ENCODE results near the gene PAX4. TPM values are rescaled to one million over a fixed set of nuclear protein-coding genes. Genes with fewer than 3 reads are reported as not detected.

Gene PAX4
- total RNA-seq, 1 donor from 2014 or later: 3.4 TPM

DNA sequence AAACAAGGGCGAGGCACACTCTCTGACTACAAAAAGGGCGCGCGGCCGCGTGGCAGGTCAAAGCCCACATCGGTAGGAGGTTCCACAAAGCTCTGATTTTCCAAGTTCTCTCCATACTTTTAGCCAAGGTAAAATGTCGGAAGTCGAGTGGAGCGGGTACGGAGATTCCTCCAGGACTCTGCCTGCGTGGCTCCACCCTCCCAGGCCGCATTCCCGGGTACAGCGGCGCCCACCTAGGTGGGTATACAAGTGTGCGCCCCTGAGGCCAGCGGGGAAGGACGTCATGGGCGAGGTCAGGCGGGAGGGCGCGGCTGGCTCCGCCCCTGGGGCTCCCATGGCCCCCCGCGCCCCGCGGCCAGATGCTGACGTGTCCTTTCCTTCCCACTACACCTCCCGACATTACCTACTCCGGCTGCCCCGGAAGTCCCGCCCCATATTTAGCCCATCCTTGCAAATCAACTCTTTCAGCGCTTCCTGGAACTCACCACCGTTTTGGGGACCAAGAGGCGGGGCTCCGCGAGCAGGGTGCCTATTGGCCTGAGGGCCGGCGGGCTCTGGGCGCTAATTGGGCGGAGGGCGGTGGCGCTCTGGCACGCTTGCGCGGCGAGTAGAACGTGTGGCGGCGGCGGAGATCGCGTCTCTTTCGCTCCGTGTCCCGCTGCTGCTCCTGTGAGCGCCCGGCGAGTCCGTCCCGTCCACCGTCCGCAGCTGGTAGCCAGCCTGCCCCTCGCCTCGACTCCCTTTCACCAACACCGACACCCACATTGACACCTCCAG, 33.8 kb upstream of the PAX4 start, which contains the start of gene SND1:
Gene SND1, plus strand, starts transcription at position 639 of the 777 bp plus-strand sequence. CDS start 180 bp downstream, outside the sequence.
- no peaks in the 10 kb centered on the region for H3K27me3 Mint-ChIP-seq
- peak within 1 kb of the TSS; percentile 96 for H3K4me3 Mint-ChIP-seq
- no peak within 1 kb of the TSS for H3K27ac Mint-ChIP-seq
- H3K36me3 Mint-ChIP-seq: no peaks in the 10 kb centered on the region
- peaks cover 26% of the 10 kb centered on the region for H3K4me1 Mint-ChIP-seq (ENCODE audit: unreplicated experiment)
- H3K9me3 Mint-ChIP-seq: no peaks in the 10 kb centered on the region
- peak; percentile 98 for DNase-seq (ENCODE audit: extremely low spot score, unreplicated experiment)
- TF ChIP-seq CTCF (conservative IDR thresholded peaks at IDR 0.05): peak; percentile 12

- Mint-ChIP-seq H3K27me3 (no peaks in the 10 kb centered on the region), H3K27ac (no peak overlapping the region), H3K36me3 (no peaks in the 10 kb centered on the region), H3K4me1 (ENCODE audit: unreplicated experiment) (peaks cover 26% of the 10 kb centered on the region), H3K9me3 (no peaks in the 10 kb centered on the region), H3K4me3 (peak overlapping the region; percentile 96)
- no peak for TF ChIP-seq CTCF (conservative IDR thresholded peaks at IDR 0.05)
- DNase-seq (ENCODE audit: extremely low spot score, unreplicated experiment): no peak
Measured at GRCh38 chr7:127650847-127651555, 33.1 kb upstream of the PAX4 start.

GRCh38 chr7:127648986-127649385, 31.0 kb upstream of the PAX4 start:
- no peak for TF ChIP-seq CTCF (conservative IDR thresholded peaks at IDR 0.05)
- no peaks in the 10 kb centered on the region for H3K9me3 Mint-ChIP-seq
- H3K4me3 Mint-ChIP-seq: no peak overlapping the region
- H3K36me3 Mint-ChIP-seq: no peaks in the 10 kb centered on the region
- peaks cover 8% of the 10 kb centered on the region for H3K4me1 Mint-ChIP-seq (ENCODE audit: unreplicated experiment)
- H3K27ac Mint-ChIP-seq: no peak overlapping the region
- no peak for DNase-seq (ENCODE audit: extremely low spot score, unreplicated experiment)
- H3K27me3 Mint-ChIP-seq: no peaks in the 10 kb centered on the region

- no peaks in the 10 kb centered on the region for H3K4me1 Mint-ChIP-seq (ENCODE audit: unreplicated experiment)
- TF ChIP-seq CTCF (conservative IDR thresholded peaks at IDR 0.05): no peak
- no peak overlapping the region for H3K27ac Mint-ChIP-seq
- DNase-seq (ENCODE audit: extremely low spot score, unreplicated experiment): no peak
- H3K4me3 Mint-ChIP-seq: no peak overlapping the region
- no peaks in the 10 kb centered on the region for H3K36me3 Mint-ChIP-seq
- no peaks in the 10 kb centered on the region for H3K9me3 Mint-ChIP-seq
- no peaks in the 10 kb centered on the region for H3K27me3 Mint-ChIP-seq
Measured at GRCh38 chr7:127647636-127648035, 29.7 kb upstream of the PAX4 start.

GRCh38 chr7:127644484-127644883, 26.5 kb upstream of the PAX4 start:
- Mint-ChIP-seq H3K9me3 (no peaks in the 10 kb centered on the region), H3K27ac (no peak overlapping the region), H3K36me3 (no peaks in the 10 kb centered on the region), H3K4me1 (ENCODE audit: unreplicated experiment) (peaks cover 7% of the 10 kb centered on the region), H3K27me3 (no peaks in the 10 kb centered on the region), H3K4me3 (no peak overlapping the region)
- DNase-seq (ENCODE audit: extremely low spot score, unreplicated experiment): no peak
- TF ChIP-seq CTCF (conservative IDR thresholded peaks at IDR 0.05): no peak
